T follicular helper cell (primary cell): ENCODE measurements around the gene NGFR.

Experiments used
- DNase-seq: peaks from one replicate; pipeline ENCODE4 v3.0.0-alpha.2; 2020; ENCODE audit warnings: low read depth
- total RNA-seq, 2 experiments: gene quantifications; one replicate each; lab custom pipeline; 2026; lab: John Stamatoyannopoulos, UW

NGFR gene
- total RNA-seq = 0.18 to 0.56 reads per million in 2 experiments

- DNase-seq = peak; percentile 22
Observed at GRCh38 chr17:49494986-49495841, at the start of gene NGFR. Gene NGFR, plus strand, starts transcription at chr17:49495293. Its CDS starts 125 bp downstream, at chr17:49495418.

- no peak for DNase-seq
Observed at GRCh38 chr17:49445591-49445990, 49.5 kb upstream of the NGFR start.

- no peak for DNase-seq
Observed at GRCh38 chr17:49447628-49448302, 47.3 kb upstream of the NGFR start.

- DNase-seq = no peak
Observed at GRCh38 chr17:49450181-49450580, 44.9 kb upstream of the NGFR start.

GRCh38 chr17:49450735-49451134, 44.4 kb upstream of the NGFR start:
- DNase-seq = no peak

GRCh38 chr17:49452201-49452600, 42.9 kb upstream of the NGFR start:
- no peak for DNase-seq

GRCh38 chr17:49452661-49453060, 42.4 kb upstream of the NGFR start:
- DNase-seq = no peak

- DNase-seq = no peak
Observed at GRCh38 chr17:49454050-49454449, 41.0 kb upstream of the NGFR start.

- no peak for DNase-seq
Observed at GRCh38 chr17:49455272-49455861, 39.7 kb upstream of the NGFR start.

GRCh38 chr17:49456183-49456965, 38.7 kb upstream of the NGFR start:
- no peak for DNase-seq

GRCh38 chr17:49457564-49458535, 37.2 kb upstream of the NGFR start:
- DNase-seq = no peak

- DNase-seq = no peak
Observed at GRCh38 chr17:49459401-49459984, 35.6 kb upstream of the NGFR start.

- no peak for DNase-seq
Observed at GRCh38 chr17:49460401-49460800, 34.7 kb upstream of the NGFR start.

GRCh38 chr17:49461580-49461979, 33.5 kb upstream of the NGFR start:
- no peak for DNase-seq

GRCh38 chr17:49464049-49464448, 31.0 kb upstream of the NGFR start:
- DNase-seq = no peak

- no peak for DNase-seq
Observed at GRCh38 chr17:49465331-49465903, 29.7 kb upstream of the NGFR start.

GRCh38 chr17:49466436-49466835, 28.7 kb upstream of the NGFR start:
- no peak for DNase-seq

- DNase-seq = no peak
Observed at GRCh38 chr17:49467175-49467574, 27.9 kb upstream of the NGFR start.

GRCh38 chr17:49468811-49469385, 26.2 kb upstream of the NGFR start:
- no peak for DNase-seq
